Endothelial cell (in vitro differentiated cells): Measurements from ENCODE around the gene INF2. TPM values are rescaled to one million over a fixed set of nuclear protein-coding genes. Genes with fewer than 3 reads are reported as not detected.

ENCODE experiments used
- DNase-seq: peaks from one replicate; pipeline ENCODE4 v3.0.0; 2021; ENCODE audit warnings: low spot score
- H3K27ac Mint-ChIP-seq: one replicate; pipeline ENCODE4 v1.8.0; 2021; ENCODE audit warnings: mixed read lengths, inconsistent platforms; ENCODE audit not compliant: unreplicated experiment
- H3K27me3 Mint-ChIP-seq: one replicate; pipeline ENCODE4 v1.8.0; 2021; ENCODE audit warnings: mild to moderate bottlenecking, moderate library complexity, mixed read lengths, inconsistent platforms; ENCODE audit not compliant: unreplicated experiment
- H3K36me3 Mint-ChIP-seq: one replicate; pipeline ENCODE4 v1.8.0; 2021; ENCODE audit warnings: mild to moderate bottlenecking, low read depth, mixed read lengths, inconsistent platforms; ENCODE audit not compliant: unreplicated experiment
- H3K4me1 Mint-ChIP-seq: one replicate; pipeline ENCODE4 v1.8.0; 2021; ENCODE audit warnings: mild to moderate bottlenecking, mixed read lengths, inconsistent platforms; ENCODE audit not compliant: unreplicated experiment
- H3K4me3 Mint-ChIP-seq: one replicate; pipeline ENCODE4 v1.8.0; 2021; ENCODE audit warnings: mild to moderate bottlenecking, mixed read lengths, inconsistent platforms; ENCODE audit not compliant: unreplicated experiment
- H3K9me3 Mint-ChIP-seq: one replicate; pipeline ENCODE4 v1.8.0; 2021; ENCODE audit warnings: mixed read lengths, inconsistent platforms; ENCODE audit not compliant: unreplicated experiment
- CTCF ChIP-seq: fragments of 200-600 bp; sonication (generic); IDR thresholded peaks from one replicate; pipeline ENCODE4 v1.5.0; 2021; ENCODE audit warnings: antibody characterized with exemption; ENCODE audit not compliant: unreplicated experiment
- total RNA-seq: library from RNA; stranded (reverse); fragmentation: NEBNext Ultra II Directional; extraction: Animal tissue kit (Norgen Biotek cat#: 25700); gene quantifications from one replicate; pipeline ENCODE4 v1.2.1, GENCODE V29; 2021; ENCODE audit not compliant: unreplicated experiment

The INF2 gene
- total RNA-seq, 1 donor from 2014 or later, result 97.2 TPM

GRCh38 chr14:104677512-104678332 is 11.7 kb upstream of the INF2 start:
- peaks cover 15% of the 10 kb centered on the region for H3K27me3 Mint-ChIP-seq
- TF ChIP-seq CTCF, result no peak
- peak; percentile 74 for DNase-seq
- H3K36me3 Mint-ChIP-seq, result no peaks in the 10 kb centered on the region
- peak overlapping the region; percentile 89 for H3K27ac Mint-ChIP-seq
- no peaks in the 10 kb centered on the region for H3K9me3 Mint-ChIP-seq
- peaks cover 22% of the 10 kb centered on the region for H3K4me1 Mint-ChIP-seq
- no peak overlapping the region for H3K4me3 Mint-ChIP-seq

GRCh38 chr14:104678346-104678745 is 11.1 kb upstream of the INF2 start:
- DNase-seq, result no peak
- H3K4me1 Mint-ChIP-seq, result peaks cover 25% of the 10 kb centered on the region
- no peaks in the 10 kb centered on the region for H3K9me3 Mint-ChIP-seq
- no peak for TF ChIP-seq CTCF
- H3K36me3 Mint-ChIP-seq, result peaks cover under 1% of the 10 kb centered on the region
- H3K27me3 Mint-ChIP-seq, result peaks cover 15% of the 10 kb centered on the region
- no peak overlapping the region for H3K4me3 Mint-ChIP-seq
- H3K27ac Mint-ChIP-seq, result peak overlapping the region; percentile 89

GRCh38 chr14:104678901-104679705 is 10.3 kb upstream of the INF2 start:
- H3K4me1 Mint-ChIP-seq, result peaks cover 25% of the 10 kb centered on the region
- H3K27ac Mint-ChIP-seq, result peak overlapping the region; percentile 89
- peaks cover 17% of the 10 kb centered on the region for H3K27me3 Mint-ChIP-seq
- H3K9me3 Mint-ChIP-seq, result no peaks in the 10 kb centered on the region
- DNase-seq, result no peak
- no peak overlapping the region for H3K4me3 Mint-ChIP-seq
- no peak for TF ChIP-seq CTCF
- H3K36me3 Mint-ChIP-seq, result peaks cover 4% of the 10 kb centered on the region

- H3K4me1 Mint-ChIP-seq, result peaks cover 25% of the 10 kb centered on the region
- H3K9me3 Mint-ChIP-seq, result no peaks in the 10 kb centered on the region
- H3K27me3 Mint-ChIP-seq, result peaks cover 20% of the 10 kb centered on the region
- DNase-seq, result no peak
- TF ChIP-seq CTCF, result no peak
- no peak overlapping the region for H3K4me3 Mint-ChIP-seq
- peaks cover 4% of the 10 kb centered on the region for H3K36me3 Mint-ChIP-seq
- peak overlapping the region; percentile 98 for H3K27ac Mint-ChIP-seq
These were observed 9.2 kb upstream of the INF2 start for GRCh38 chr14:104680056-104680805.
